Stomach smooth muscle (tissue), 2 donors: ENCODE results near the gene KCNC2.

Experiments used
- H3K27ac ChIP-seq: one replicate; pipeline ENCODE4 v1.7.0; 2013; ENCODE audit warnings: mild to moderate bottlenecking, low read length, inconsistent platforms
- H3K27me3 ChIP-seq, 2 donors: one replicate each; pipeline ENCODE4 v1.7.0; 2013; ENCODE audit warnings: low read length in 2 of 2; ENCODE audit not compliant: insufficient read depth in 2 of 2, control insufficient read depth in 1 of 2
- H3K36me3 ChIP-seq, 2 donors: one replicate each; pipeline ENCODE4 v1.7.0; 2013; ENCODE audit warnings: low read length in 2 of 2; ENCODE audit not compliant: control insufficient read depth in 2 of 2, insufficient read depth in 2 of 2
- H3K4me1 ChIP-seq: one replicate; pipeline ENCODE4 v1.7.0; 2013; ENCODE audit warnings: low read length; ENCODE audit not compliant: control insufficient read depth, insufficient read depth
- H3K4me3 ChIP-seq, 2 donors: one replicate each; pipeline ENCODE4 v1.7.0; 2013; ENCODE audit warnings: low read length in 2 of 2
- H3K9ac ChIP-seq, 2 donors: one replicate each; pipeline ENCODE4 v1.7.0; 2013; ENCODE audit warnings: low read length in 2 of 2, mild to moderate bottlenecking in 1 of 2
- H3K9me3 ChIP-seq, 2 donors: one replicate each; pipeline ENCODE4 v1.7.0; 2013; ENCODE audit warnings: low read length in 2 of 2; ENCODE audit not compliant: control insufficient read depth in 2 of 2
- donor health status: healthy.
- donor health status: Pancreatic carcinoma.

Gene KCNC2

GRCh38 chr12:75209812-75210138 is at the start of gene KCNC2:
KCNC2 (minus strand) TSS chr12:75209839.
- Histone ChIP-seq H3K27ac (no peak within 1 kb of the TSS), H3K9me3 (peaks cover 4% of the 10 kb centered on the region in 2 donors), H3K9ac (no peak within 1 kb of the TSS), H3K27me3 (peaks cover 22 to 28% of the 10 kb centered on the region in 2 donors), H3K36me3 (no peaks in the 10 kb centered on the region), H3K4me1 (peaks cover 6% of the 10 kb centered on the region), H3K4me3 (no peak within 1 kb of the TSS)

GRCh38 chr12:75259143-75259542 is 49.5 kb upstream of the KCNC2 start:
- Histone ChIP-seq H3K27ac (no peak overlapping the region), H3K4me3 (no peak overlapping the region), H3K9ac (no peak overlapping the region), H3K9me3 (no peaks in the 10 kb centered on the region), H3K27me3 (no peaks in the 10 kb centered on the region), H3K36me3 (no peaks in the 10 kb centered on the region), H3K4me1 (no peaks in the 10 kb centered on the region)

- no peak overlapping the region for H3K27ac ChIP-seq
- no peaks in the 10 kb centered on the region for H3K9me3 ChIP-seq
- H3K4me1 ChIP-seq = no peaks in the 10 kb centered on the region
- no peak overlapping the region for H3K4me3 ChIP-seq
- no peaks in the 10 kb centered on the region for H3K27me3 ChIP-seq
- H3K36me3 ChIP-seq = no peaks in the 10 kb centered on the region
- H3K9ac ChIP-seq = no peak overlapping the region
Observed at GRCh38 chr12:75257510-75257909, 47.9 kb upstream of the KCNC2 start.

GRCh38 chr12:75245108-75245507 is 35.5 kb upstream of the KCNC2 start:
- H3K4me1 ChIP-seq = no peaks in the 10 kb centered on the region
- H3K9me3 ChIP-seq = no peaks in the 10 kb centered on the region
- no peaks in the 10 kb centered on the region for H3K36me3 ChIP-seq
- H3K27me3 ChIP-seq = no peaks in the 10 kb centered on the region
- H3K4me3 ChIP-seq = no peak overlapping the region
- H3K9ac ChIP-seq = no peak overlapping the region
- H3K27ac ChIP-seq = no peak overlapping the region

GRCh38 chr12:75239987-75240386 is 30.3 kb upstream of the KCNC2 start:
- Histone ChIP-seq H3K4me1 (no peaks in the 10 kb centered on the region), H3K27ac (no peak overlapping the region), H3K27me3 (no peaks in the 10 kb centered on the region), H3K9me3 (no peaks in the 10 kb centered on the region), H3K9ac (no peak overlapping the region), H3K4me3 (no peak overlapping the region), H3K36me3 (no peaks in the 10 kb centered on the region)

- Histone ChIP-seq H3K27ac (no peak overlapping the region), H3K9ac (no peak overlapping the region), H3K4me3 (no peak overlapping the region), H3K27me3 (no peaks in the 10 kb centered on the region), H3K4me1 (no peaks in the 10 kb centered on the region), H3K36me3 (no peaks in the 10 kb centered on the region), H3K9me3 (no peaks in the 10 kb centered on the region)
Observed at GRCh38 chr12:75236206-75236605, 26.6 kb upstream of the KCNC2 start.

- Histone ChIP-seq H3K9ac (no peak overlapping the region), H3K9me3 (no peaks in the 10 kb centered on the region), H3K4me3 (no peak overlapping the region), H3K27ac (no peak overlapping the region), H3K4me1 (no peaks in the 10 kb centered on the region), H3K27me3 (no peaks in the 10 kb centered on the region), H3K36me3 (no peaks in the 10 kb centered on the region)
Observed at GRCh38 chr12:75227132-75227531, 17.5 kb upstream of the KCNC2 start.

- Histone ChIP-seq H3K9ac (no peak overlapping the region), H3K27ac (no peak overlapping the region), H3K27me3 (peaks cover 16 to 22% of the 10 kb centered on the region in 2 donors), H3K4me1 (peaks cover 6% of the 10 kb centered on the region), H3K36me3 (no peaks in the 10 kb centered on the region), H3K4me3 (no peak overlapping the region), H3K9me3 (no peaks in the 10 kb centered on the region)
Observed at GRCh38 chr12:75212072-75212471, 2.4 kb upstream of the KCNC2 start.

- no peak overlapping the region for H3K4me3 ChIP-seq
- H3K9ac ChIP-seq = no peak overlapping the region
- no peaks in the 10 kb centered on the region for H3K36me3 ChIP-seq
- peaks cover 22 to 28% of the 10 kb centered on the region in 2 donors for H3K27me3 ChIP-seq
- H3K4me1 ChIP-seq = peaks cover 6% of the 10 kb centered on the region
- no peak overlapping the region for H3K27ac ChIP-seq
- H3K9me3 ChIP-seq = peaks cover 4% of the 10 kb centered on the region in 2 donors
Observed at GRCh38 chr12:75208856-75209811, 505 bp downstream of the KCNC2 start.

- peaks cover 4% of the 10 kb centered on the region in 2 donors for H3K9me3 ChIP-seq
- H3K36me3 ChIP-seq = no peaks in the 10 kb centered on the region
- no peak overlapping the region for H3K9ac ChIP-seq
- peaks cover 22 to 28% of the 10 kb centered on the region in 2 donors for H3K27me3 ChIP-seq
- peak overlapping the region in 1 of 2 donors; percentile 15 for H3K4me3 ChIP-seq
- peaks cover 6% of the 10 kb centered on the region for H3K4me1 ChIP-seq
- no peak overlapping the region for H3K27ac ChIP-seq
Observed at GRCh38 chr12:75207338-75208083, 2.1 kb downstream of the KCNC2 start.
